ENCODE measurements around the gene TMC7.

Gene TMC7

DNA sequence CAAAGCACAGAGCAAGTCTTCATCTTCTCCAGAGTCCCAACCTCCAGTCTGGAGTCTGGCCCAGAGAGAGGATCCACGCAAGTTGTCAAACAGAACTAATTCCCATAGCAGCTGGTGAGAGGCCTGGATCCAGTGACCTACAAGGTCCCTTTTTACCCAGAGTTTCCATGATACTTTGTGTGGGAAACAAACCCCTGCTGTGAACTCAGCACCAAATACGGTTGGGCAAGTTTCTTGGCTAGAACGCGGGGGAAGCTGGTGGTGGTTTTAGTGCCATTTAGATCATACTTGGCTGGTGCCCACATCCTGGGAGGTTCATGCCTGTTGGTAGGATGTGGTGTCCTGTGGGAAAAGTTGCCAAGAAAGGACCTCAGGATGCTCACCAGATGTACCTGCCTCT is 18.1 kb downstream of the TMC7 start:
- TF ChIP-seq, protein P1, sequence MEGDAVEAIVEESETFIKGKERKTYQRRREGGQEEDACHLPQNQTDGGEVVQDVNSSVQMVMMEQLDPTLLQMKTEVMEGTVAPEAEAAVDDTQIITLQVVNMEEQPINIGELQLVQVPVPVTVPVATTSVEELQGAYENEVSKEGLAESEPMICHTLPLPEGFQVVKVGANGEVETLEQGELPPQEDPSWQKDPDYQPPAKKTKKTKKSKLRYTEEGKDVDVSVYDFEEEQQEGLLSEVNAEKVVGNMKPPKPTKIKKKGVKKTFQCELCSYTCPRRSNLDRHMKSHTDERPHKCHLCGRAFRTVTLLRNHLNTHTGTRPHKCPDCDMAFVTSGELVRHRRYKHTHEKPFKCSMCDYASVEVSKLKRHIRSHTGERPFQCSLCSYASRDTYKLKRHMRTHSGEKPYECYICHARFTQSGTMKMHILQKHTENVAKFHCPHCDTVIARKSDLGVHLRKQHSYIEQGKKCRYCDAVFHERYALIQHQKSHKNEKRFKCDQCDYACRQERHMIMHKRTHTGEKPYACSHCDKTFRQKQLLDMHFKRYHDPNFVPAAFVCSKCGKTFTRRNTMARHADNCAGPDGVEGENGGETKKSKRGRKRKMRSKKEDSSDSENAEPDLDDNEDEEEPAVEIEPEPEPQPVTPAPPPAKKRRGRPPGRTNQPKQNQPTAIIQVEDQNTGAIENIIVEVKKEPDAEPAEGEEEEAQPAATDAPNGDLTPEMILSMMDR (IDR thresholded peaks at IDR 0.05; ENCODE audit: low read depth, low read length) = no peak
- no peak overlapping the region for H3K4me3 ChIP-seq (replicated peaks in 1 of 2; ENCODE audit: low read depth in 2 of 2, low read length in 2 of 2)
- DNase-seq (ENCODE audit: low read depth in 2 of 2) = peak; percentile 51 to 54

DNA sequence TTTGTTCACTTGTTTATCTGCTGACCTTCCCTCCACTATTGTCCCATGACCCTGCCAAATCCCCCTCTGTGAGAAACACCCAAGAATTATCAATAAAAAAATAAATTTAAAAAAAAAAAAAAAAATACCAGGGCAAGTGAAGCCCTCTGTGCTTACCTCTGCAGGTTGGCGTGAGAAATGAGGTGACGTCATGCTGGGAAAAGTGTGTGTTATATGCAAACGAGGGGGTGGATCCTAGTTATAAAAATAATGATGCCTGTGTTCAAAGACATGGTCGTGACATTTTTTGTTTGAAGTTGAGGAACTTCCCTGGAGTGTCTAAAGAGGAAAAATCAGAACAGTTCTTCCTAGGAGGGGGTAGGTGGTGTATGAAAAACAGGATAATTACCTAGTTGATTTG is 20.2 kb downstream of the TMC7 start:
- TF ChIP-seq, protein P1 (IDR thresholded peaks at IDR 0.05; ENCODE audit: low read depth, low read length) = no peak
- no peak for DNase-seq (ENCODE audit: low read depth in 2 of 2)

DNA sequence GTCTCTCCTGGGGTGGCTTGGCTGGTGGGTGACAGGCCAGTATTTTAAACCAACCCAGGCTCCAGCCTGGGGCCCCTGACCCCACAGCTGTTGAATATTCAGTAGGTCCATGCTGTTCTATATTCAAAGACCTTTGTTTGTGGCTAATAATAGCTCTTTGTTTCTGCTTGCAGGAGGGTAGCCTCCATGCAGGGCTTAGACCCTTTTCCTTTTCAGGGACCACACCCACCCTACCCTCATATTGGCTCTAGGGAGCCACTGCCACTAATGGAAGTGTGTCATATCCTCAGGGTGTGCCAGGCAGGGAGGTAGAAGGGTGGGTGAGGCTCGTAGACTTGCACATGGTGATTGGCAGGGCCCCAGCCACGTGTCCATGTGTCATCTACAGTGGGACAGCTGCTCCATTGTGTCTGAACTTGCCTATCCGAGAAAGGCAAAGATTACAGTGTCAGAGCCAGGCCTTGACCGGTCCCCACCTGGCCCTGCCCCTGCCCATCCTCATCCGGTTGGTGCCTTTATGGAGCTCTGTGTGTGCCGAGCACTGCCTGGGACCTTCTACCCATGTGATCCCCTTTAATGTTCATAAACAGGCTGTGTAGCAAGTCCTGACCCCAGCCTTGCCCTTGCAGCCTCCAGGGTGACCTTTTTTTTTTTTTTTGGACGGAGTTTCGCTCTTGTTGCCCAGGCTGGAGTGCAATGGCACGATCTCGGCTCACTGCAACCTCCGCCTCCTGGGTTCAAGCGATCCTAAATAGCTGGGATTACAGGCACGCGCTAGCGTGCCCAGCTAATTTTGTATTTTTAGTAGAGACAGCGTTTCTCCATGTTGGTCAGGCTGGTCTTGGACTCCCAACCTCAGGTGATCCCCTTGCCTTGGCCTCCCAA is 22.1 kb downstream of the TMC7 start:
- no peak overlapping the region for H3K4me3 ChIP-seq (replicated peaks in 1 of 2; ENCODE audit: low read depth in 2 of 2, low read length in 2 of 2)
- TF ChIP-seq, protein P1 (IDR thresholded peaks at IDR 0.05; ENCODE audit: low read depth, low read length) = no peak
- DNase-seq (ENCODE audit: low read depth in 2 of 2) = peak; percentile 12 to 63

More for the DNA sequence above, 20.2 kb downstream of the TMC7 start:
- no peak overlapping the region for H3K4me3 ChIP-seq (replicated peaks in 1 of 2; ENCODE audit: low read depth in 2 of 2, low read length in 2 of 2)

DNA sequence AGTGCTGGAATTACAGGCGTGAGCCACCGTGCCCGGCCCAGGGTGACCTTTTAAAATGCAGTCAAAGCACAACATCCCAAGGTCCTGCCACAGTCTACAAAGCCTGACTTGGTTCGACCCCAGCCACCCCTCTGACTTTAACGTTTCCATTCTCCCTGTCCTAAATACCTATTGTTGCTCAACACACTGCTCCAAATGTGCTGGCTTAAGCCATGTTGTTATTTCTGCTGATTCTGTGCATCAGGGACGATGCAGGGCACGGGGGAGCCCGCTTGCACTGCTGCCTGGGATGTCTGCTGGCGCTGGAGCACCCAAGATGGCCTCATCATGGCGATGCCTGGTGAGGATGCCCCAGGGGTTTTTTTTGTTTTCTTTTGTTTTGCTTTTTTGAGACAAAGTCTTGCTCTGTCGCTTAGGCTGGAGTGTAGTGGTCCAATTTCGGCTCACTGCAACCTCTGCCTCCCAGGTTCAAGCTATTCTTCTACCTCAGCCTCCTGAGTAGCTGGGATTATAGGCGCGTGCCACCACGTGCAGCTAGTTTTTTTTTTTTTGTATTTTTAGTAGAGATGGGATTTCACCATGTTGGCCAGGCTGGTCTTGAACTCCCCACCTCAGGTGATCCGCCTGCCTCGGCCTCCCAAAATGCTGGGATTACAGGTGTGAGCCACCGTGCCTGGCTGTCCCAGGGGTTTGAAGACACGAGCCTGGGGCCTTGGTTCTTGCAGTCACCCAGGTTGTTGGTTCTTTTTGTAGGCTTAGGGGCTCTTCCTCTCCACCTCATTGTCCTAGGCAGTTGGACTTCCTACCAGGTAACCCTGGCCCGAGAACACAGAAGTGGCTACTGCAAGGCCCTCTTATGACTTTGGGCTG is 22.9 kb downstream of the TMC7 start:
- no peak overlapping the region for H3K4me3 ChIP-seq (replicated peaks in 1 of 2; ENCODE audit: low read depth in 2 of 2, low read length in 2 of 2)
- no peak for DNase-seq (ENCODE audit: low read depth in 2 of 2)
- TF ChIP-seq, protein P1 (IDR thresholded peaks at IDR 0.05; ENCODE audit: low read depth, low read length) = no peak

DNA sequence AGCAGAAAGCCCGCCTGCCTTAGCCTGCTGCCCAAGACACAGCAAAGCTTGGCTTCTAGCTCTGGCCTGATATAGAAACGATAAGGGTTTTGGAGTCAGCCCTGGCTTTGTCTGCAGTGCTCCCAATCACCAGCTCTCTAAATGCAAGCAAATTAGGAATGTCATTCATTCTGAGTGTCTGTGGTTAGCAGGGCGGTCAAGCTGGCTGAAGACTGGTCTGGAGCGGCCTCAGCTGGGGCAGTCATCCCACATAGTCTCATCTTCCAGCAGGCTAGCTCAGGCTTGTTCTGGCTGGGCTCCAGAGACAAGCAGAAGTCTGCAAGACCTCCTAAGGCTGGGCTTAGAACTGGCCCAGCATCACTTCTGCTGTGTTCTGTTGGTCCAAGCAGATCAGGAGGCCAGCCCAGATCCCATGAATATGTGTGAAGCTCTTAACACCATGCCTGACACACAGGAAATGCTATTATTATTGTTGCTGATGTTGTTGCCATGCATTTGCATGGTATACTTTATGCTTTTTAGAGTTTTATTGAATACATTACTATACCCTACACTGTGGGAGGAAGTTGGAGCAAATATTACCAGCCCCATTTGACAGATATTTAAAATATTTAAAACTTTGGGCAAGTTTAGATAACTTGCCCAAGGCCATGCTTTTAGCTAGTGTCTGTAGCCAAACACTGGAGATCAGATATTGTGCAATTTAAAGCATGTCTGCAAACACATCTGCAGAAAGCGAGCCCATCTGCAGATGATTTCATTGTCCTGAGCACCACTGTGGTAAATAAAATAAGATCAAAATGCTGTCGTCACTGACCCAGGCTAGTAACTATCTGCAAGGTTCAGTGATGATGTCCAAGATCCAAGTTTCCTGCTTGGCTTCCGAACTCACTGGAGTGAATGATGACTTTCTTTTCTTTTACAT is 24.8 kb downstream of the TMC7 start:
- peak; percentile 70 to 76 for DNase-seq (ENCODE audit: low read depth in 2 of 2)
- H3K4me3 ChIP-seq (replicated peaks in 1 of 2; ENCODE audit: low read depth in 2 of 2, low read length in 2 of 2) = no peak overlapping the region
- TF ChIP-seq, protein P1 (IDR thresholded peaks at IDR 0.05; ENCODE audit: low read depth, low read length) = no peak

DNA sequence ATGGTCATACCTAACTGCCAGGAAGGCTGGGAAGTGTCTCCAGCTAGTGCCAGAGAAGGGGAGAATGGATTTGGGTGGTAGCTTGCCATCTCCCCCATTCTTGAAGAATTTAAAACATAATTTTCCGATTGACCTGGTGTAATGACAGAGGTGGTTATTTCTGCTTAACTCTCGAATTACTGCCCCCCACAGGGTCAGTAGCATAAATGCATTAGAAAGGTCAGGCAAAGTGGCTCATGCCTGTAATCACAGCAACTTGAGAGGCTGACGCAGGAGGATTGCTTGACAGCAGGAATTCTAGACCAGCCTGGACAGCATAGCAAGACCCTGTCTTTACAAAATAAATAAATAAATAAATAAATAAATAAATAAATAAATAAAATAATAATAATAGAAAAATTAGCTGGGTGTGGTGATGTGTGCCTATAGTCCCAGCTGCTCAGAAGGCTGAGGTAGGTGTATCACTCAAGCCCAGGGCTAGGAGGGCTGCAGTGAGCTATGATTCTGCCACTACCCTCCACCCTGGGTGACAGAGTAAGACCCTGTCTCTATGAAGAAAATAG is 27.5 kb downstream of the TMC7 start:
- no peak for DNase-seq (ENCODE audit: low read depth in 2 of 2)
- TF ChIP-seq, protein P1 (IDR thresholded peaks at IDR 0.05; ENCODE audit: low read depth, low read length) = no peak
- H3K4me3 ChIP-seq (replicated peaks in 1 of 2; ENCODE audit: low read depth in 2 of 2, low read length in 2 of 2) = no peak overlapping the region
